IgD-negative memory B cell (primary cell): Measurements from ENCODE around the gene MROH2B. TPM values are rescaled to one million over a fixed set of nuclear protein-coding genes. Genes with fewer than 3 reads are reported as not detected.
"Not testable (repeated sequence)": the region's sequence is repeated elsewhere in the genome, so short reads cannot be mapped to it uniquely, and the experiment has no call there.

ENCODE experiments used
- H3K27ac Mint-ChIP-seq, 3 donors: one replicate each; pipeline ENCODE4 v1.8.0; 2020 to 2022; ENCODE audit warnings: mild to moderate bottlenecking in 3 of 3, mixed read lengths in 3 of 3, moderate library complexity in 1 of 3
- H3K27me3 Mint-ChIP-seq: one replicate; pipeline ENCODE4 v1.8.0; 2021; ENCODE audit warnings: mixed read lengths
- H3K36me3 Mint-ChIP-seq: one replicate; pipeline ENCODE4 v1.8.0; 2020; ENCODE audit warnings: mild to moderate bottlenecking, mixed read lengths
- H3K4me1 Mint-ChIP-seq, 3 donors: one replicate each; pipeline ENCODE4 v1.8.0; 2020 to 2022; ENCODE audit warnings: mixed read lengths in 3 of 3, mild to moderate bottlenecking in 1 of 3
- H3K4me3 Mint-ChIP-seq, 4 donors: one replicate each; pipeline ENCODE4 v1.8.0; 2020 to 2022; ENCODE audit warnings: mild to moderate bottlenecking in 4 of 4, mixed read lengths in 4 of 4, moderate library complexity in 3 of 4
- H3K9me3 Mint-ChIP-seq, 3 donors: one replicate each; pipeline ENCODE4 v1.8.0; 2020 to 2021; ENCODE audit warnings: mixed read lengths in 3 of 3, mild to moderate bottlenecking in 1 of 3
- polyA plus RNA-seq: library from polyadenylated mRNA; unstranded; fragments of 300-500 nt; fragmentation: Illumina TruSeq; gene quantifications from one replicate; pipeline ENCODE4 v1.2.3, GENCODE V29; 2021

The MROH2B gene
- polyA plus RNA-seq, 1 donor from 2014 or later = not detected

DNA sequence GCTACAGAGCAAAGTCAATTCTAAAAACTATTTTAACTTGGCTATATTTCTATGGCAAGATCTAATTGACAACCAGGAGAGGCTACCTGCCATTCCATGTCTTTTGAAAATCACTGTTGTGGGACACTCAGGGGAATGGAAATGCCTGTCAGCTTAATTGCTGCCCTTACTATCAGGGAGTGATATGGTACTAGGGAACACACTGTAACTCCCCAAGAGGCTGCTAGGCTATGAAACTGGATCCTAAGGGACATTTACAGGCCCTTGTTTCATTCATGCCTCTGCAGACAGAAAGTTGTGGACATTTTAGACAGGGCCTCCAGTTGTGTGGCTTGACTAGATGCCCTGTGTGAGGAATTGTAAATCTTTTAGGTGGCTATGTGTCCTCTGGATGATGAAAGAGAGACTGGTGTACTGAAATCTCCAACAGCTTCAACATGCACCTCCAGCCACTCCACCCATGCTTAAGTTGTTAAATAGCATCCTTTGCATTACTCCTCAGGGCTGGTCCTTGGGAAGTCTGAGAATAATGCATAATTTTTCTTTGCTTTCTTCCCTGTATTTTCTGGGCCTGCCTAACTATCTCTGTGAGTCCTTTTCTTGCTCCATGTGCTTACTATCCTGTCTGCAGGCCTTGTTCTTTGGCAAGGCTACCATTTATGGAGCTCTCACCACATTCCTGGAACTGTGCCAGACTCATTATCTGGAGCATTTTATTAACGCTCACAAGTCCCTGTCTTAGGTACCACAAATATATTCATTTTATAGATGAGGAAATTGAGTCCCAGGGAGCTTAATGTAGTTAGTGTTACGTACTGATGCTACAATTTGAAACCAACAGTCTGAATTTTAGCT, 3.2 kb downstream of the MROH2B start:
- H3K27ac Mint-ChIP-seq = no peak overlapping the region
- H3K4me1 Mint-ChIP-seq = peaks cover 0 to 4% (median 0%) of the 10 kb centered on the region in 3 donors
- no peaks in the 10 kb centered on the region for H3K27me3 Mint-ChIP-seq
- peaks cover 0 to 2% (median 0%) of the 10 kb centered on the region in 3 donors for H3K9me3 Mint-ChIP-seq
- peak overlapping the region in 1 of 4 donors; percentile 38 for H3K4me3 Mint-ChIP-seq
- no peaks in the 10 kb centered on the region for H3K36me3 Mint-ChIP-seq

DNA sequence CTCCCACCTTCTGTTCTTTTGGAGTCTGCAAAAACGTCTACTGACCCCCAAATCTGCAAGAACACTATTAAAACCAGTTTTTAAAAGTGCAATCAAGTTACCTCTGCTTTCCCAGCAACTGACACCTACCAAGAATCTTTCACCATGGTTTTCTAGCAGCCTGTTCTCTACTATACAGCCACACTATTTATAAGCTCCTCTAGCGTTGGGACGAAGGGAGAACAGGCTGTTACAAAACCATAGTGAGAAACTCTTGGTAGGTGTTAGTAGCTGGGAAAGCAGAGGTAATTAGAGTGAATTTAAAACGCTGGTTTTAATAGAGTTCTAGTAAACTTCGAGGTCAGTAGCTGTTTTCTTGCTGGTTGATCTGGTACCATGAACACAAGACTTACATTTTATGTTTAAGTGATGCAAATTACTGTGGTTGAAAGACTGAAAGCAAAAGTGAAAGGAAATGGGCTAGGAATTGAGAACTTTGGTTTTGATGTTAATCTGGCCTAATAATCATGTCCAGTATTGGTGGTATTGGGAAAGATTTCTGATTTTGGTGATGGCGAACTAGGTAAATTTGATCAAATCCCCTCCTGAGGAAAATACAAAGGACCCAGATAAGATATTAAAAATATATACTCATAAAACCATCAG, 5.3 kb downstream of the MROH2B start:
- Mint-ChIP-seq H3K27me3 (no peaks in the 10 kb centered on the region), H3K4me3 (no peak overlapping the region), H3K36me3 (no peaks in the 10 kb centered on the region), H3K4me1 (peaks cover 0 to 4% (median 0%) of the 10 kb centered on the region in 3 donors), H3K27ac (no peak overlapping the region), H3K9me3 (no peaks in the 10 kb centered on the region)

DNA sequence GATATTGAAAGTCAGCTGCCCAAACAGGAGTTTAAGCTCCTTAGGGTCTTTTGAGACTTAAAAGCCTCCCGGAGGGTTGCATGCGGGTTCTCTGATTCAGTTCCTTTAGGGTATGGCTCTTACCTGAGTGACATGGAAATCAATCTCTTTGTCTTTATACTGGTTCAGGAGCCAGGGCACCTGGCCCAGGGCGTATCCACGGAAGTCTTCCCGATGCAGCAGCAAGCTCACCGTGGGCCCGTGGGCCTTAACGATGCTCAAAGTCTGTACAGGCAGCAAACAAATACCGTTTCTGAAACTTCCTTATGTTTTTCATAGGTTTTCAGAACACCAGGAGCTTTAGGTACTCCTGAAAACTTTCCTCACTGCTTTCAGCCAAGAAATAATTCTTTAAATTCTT, 13.2 kb downstream of the MROH2B start:
- peaks cover 2% of the 10 kb centered on the region for H3K27me3 Mint-ChIP-seq
- H3K36me3 Mint-ChIP-seq = peaks cover 2% of the 10 kb centered on the region
- H3K4me3 Mint-ChIP-seq = no peak overlapping the region
- H3K27ac Mint-ChIP-seq = no peak overlapping the region
- H3K4me1 Mint-ChIP-seq = peaks cover 0 to 2% (median 0%) of the 10 kb centered on the region in 3 donors
- H3K9me3 Mint-ChIP-seq = peaks cover 0 to 4% (median 0%) of the 10 kb centered on the region in 3 donors

DNA sequence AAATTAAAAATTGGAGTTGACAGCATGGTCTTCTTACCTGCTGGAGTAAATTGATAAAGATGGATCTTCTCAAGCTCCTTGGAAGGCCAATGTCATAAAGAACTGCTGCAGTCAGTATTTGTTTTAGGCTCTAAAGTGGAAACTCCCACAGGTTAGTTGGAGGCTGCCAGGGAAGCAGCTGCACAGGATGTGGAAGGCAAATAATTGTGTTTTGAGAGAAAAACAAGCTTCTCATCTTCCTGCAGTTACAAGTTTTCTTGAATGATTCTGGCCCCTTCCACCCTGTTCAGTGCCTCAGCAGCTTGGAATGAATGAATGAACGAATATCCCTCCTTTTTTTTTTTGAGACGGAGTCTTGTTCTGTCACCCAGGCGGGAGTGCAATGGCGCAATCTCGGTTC, 13.9 kb downstream of the MROH2B start:
- H3K27me3 Mint-ChIP-seq = peaks cover 2% of the 10 kb centered on the region
- peaks cover 0 to 4% (median 0%) of the 10 kb centered on the region in 3 donors for H3K9me3 Mint-ChIP-seq
- H3K27ac Mint-ChIP-seq = no peak overlapping the region
- no peak overlapping the region for H3K4me3 Mint-ChIP-seq
- H3K36me3 Mint-ChIP-seq = peaks cover 2% of the 10 kb centered on the region
- H3K4me1 Mint-ChIP-seq = peaks cover 0 to 2% (median 0%) of the 10 kb centered on the region in 3 donors

- H3K4me1 Mint-ChIP-seq = no peaks in the 10 kb centered on the region
- no peaks in the 10 kb centered on the region for H3K27me3 Mint-ChIP-seq
- no peak overlapping the region for H3K4me3 Mint-ChIP-seq
- H3K27ac Mint-ChIP-seq = no peak overlapping the region
- no peaks in the 10 kb centered on the region for H3K36me3 Mint-ChIP-seq
- peaks cover 0 to 2% (median 0%) of the 10 kb centered on the region in 3 donors for H3K9me3 Mint-ChIP-seq
Measured at GRCh38 chr5:41048986-41049385, 22.2 kb downstream of the MROH2B start.

DNA sequence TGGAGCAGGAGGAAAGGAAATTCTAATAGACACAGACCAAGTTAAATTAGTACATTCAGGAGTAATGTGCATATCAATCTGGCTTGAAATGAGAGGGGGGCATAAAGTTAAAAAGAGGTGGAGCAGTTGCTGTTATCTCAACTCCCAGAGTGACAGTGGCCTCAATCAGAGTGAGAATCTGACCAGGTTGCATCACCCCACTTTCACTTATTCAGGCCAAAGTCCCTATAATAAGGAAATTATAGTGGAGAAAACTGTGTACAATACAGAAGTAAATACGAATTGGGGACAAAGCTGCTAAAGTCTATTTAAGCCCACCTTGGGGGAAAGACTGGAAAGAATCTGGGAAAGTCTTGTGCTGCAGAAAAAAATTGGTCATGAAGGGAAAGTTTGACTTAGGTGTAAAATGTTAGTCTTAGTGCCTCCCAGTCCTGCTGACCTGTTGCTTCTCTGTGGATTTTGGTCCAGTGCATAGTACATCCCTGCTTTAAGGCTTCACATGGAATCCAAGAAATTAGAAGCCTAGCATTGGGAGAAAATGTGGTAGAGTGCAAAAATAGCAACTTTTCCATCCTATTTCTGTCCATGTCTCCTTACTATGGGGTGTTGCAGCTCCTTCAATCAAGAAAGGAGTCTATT, 27.9 kb downstream of the MROH2B start:
- H3K9me3 Mint-ChIP-seq = peaks cover 0 to 7% (median 2%) of the 10 kb centered on the region in 3 donors
- H3K27ac Mint-ChIP-seq = no peak overlapping the region
- H3K4me1 Mint-ChIP-seq = no peaks in the 10 kb centered on the region
- H3K4me3 Mint-ChIP-seq = no peak overlapping the region
- no peaks in the 10 kb centered on the region for H3K27me3 Mint-ChIP-seq
- H3K36me3 Mint-ChIP-seq = no peaks in the 10 kb centered on the region

DNA sequence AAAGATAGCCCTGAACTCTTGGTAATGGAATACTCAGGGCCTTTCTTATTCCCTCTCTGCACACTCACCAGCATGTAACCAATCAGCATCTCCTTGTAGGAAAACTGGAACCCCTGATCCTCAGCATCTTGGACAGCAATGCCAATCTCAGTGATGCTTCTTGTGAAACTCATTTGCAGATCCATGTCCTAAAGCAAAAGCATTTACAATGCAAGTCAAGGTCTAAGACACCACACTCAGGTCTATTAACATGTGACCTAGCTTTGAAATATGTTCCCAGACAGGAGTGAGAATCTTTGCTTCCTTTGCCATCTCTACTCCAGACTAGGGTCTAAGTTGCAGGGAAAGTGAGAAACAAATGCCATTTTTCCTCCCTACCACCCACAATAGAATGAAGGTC, 38.2 kb downstream of the MROH2B start:
- H3K9me3 Mint-ChIP-seq = peaks cover 3 to 18% (median 8%) of the 10 kb centered on the region in 3 donors
- no peaks in the 10 kb centered on the region for H3K27me3 Mint-ChIP-seq
- no peak overlapping the region for H3K4me3 Mint-ChIP-seq
- no peaks in the 10 kb centered on the region for H3K4me1 Mint-ChIP-seq
- H3K27ac Mint-ChIP-seq = no peak overlapping the region
- peaks cover 2% of the 10 kb centered on the region for H3K36me3 Mint-ChIP-seq

GRCh38 chr5:41022600-41022999, 48.5 kb downstream of the MROH2B start:
- H3K4me1 Mint-ChIP-seq, H3K36me3 Mint-ChIP-seq, H3K27me3 Mint-ChIP-seq, H3K27ac Mint-ChIP-seq, H3K9me3 Mint-ChIP-seq, H3K4me3 Mint-ChIP-seq: not testable (repeated sequence)

DNA sequence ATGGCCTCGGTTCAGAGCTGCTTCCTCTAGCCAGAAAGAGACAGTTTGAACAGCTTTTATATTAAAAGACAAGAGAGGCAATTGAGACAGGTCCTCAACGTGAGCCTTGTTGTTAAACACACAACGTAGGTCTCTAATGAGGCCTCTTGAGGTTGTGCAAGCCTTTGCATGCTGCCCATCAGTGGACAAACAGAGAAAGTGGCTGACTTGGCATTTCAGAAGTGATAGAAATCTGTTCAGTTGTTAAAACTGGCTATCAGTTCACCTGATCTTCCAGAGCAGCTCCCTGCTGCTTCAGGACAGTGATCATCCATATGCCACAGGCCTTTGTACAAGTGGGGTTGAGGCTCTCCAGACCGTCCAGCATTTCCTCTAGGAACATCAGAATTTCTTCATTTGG, 58.8 kb downstream of the MROH2B start:
- Mint-ChIP-seq H3K27me3 (peaks cover 1% of the 10 kb centered on the region), H3K4me3 (no peak overlapping the region), H3K4me1 (no peaks in the 10 kb centered on the region), H3K27ac (no peak overlapping the region), H3K36me3 (no peaks in the 10 kb centered on the region), H3K9me3 (no peaks in the 10 kb centered on the region)

DNA sequence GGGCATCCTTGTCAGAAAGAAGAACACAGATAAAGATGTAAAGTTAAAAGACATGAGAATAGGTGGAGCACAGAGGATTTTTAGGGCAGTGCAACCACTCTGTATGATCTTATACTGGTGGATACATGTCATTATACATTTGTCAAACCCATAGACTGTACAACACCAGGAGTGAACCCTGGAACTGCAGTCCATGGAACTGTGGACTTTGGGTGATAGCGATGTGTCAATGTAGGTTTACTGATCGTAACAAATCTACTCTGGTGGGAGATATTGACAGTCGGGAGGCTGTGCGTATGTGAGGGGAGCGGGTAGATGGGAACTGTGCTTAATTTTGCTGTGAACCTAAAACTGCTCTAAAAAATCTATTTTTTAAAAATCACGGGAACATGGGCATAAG, 60.6 kb downstream of the MROH2B start:
- Mint-ChIP-seq H3K4me3 (no peak overlapping the region), H3K4me1 (no peaks in the 10 kb centered on the region), H3K36me3 (no peaks in the 10 kb centered on the region), H3K27ac (no peak overlapping the region), H3K9me3 (peaks cover 0 to 2% (median 0%) of the 10 kb centered on the region in 3 donors), H3K27me3 (no peaks in the 10 kb centered on the region)

GRCh38 chr5:41009232-41009631, 61.9 kb downstream of the MROH2B start:
- Mint-ChIP-seq H3K36me3 (no peaks in the 10 kb centered on the region), H3K4me1 (no peaks in the 10 kb centered on the region), H3K27ac (no peak overlapping the region), H3K9me3 (peaks cover 0 to 2% (median 2%) of the 10 kb centered on the region in 3 donors), H3K27me3 (no peaks in the 10 kb centered on the region), H3K4me3 (no peak overlapping the region)

DNA sequence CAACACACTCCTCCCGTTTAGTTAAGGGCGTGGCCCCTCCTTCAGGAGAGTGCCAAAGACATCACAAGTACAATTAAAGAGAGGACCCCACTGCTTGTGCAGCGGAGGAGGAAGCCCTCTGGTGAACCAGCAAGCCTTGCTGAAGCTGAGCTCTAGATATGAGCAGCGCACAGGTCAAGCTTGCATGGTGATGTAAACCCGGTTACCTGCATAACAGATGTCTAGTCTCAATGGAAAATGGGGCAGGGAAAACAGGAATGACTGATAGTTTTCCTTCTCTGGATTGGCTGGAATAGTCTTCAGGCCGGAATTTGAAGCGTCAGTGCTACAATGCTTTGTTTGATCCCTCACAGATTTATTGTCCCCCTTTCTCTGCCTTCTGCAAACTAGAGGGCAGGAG, 66.2 kb downstream of the MROH2B start:
- no peaks in the 10 kb centered on the region for H3K27me3 Mint-ChIP-seq
- no peaks in the 10 kb centered on the region for H3K4me1 Mint-ChIP-seq
- peaks cover 0 to 3% (median 2%) of the 10 kb centered on the region in 3 donors for H3K9me3 Mint-ChIP-seq
- no peak overlapping the region for H3K4me3 Mint-ChIP-seq
- H3K27ac Mint-ChIP-seq = no peak overlapping the region
- no peaks in the 10 kb centered on the region for H3K36me3 Mint-ChIP-seq

DNA sequence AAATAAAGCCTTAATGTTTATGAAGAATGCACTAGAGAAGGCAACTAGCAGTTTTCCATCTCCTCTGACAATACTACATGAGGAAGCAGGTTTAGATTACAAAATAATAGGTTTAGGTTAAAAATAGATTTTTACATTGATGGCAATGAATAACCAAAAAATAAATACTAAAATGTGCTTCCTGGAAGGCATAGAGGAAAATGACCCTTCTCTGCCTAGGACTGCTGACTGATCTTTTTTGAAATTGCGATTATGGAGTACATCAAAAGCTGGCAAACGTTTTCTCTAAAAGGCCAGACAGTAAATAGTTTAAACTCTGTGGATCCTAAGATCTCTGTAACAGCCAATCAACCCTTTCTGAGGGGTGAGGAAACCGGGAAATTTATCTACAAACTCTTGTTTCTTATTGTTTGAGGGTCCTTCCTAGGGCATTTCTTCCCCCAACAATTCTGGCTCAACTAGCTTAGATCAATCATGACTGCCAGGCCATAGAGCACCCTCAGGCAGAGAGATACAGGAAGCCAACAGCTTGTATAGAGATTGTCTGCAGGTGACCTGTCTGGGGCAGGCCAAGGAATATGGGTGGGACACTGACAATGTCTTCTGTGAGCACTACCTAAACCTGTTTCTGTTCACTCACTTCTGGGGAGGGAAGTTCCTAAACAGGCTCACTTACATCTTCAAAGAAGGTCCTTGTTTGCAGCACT, 67.3 kb downstream of the MROH2B start:
- Mint-ChIP-seq H3K4me3 (no peak overlapping the region), H3K36me3 (no peaks in the 10 kb centered on the region), H3K9me3 (peaks cover 0 to 3% (median 2%) of the 10 kb centered on the region in 3 donors), H3K27ac (no peak overlapping the region), H3K4me1 (no peaks in the 10 kb centered on the region), H3K27me3 (no peaks in the 10 kb centered on the region)

GRCh38 chr5:40999966-41000365, 71.2 kb downstream of the MROH2B start:
- peaks cover 0 to 2% (median 2%) of the 10 kb centered on the region in 3 donors for H3K9me3 Mint-ChIP-seq

DNA sequence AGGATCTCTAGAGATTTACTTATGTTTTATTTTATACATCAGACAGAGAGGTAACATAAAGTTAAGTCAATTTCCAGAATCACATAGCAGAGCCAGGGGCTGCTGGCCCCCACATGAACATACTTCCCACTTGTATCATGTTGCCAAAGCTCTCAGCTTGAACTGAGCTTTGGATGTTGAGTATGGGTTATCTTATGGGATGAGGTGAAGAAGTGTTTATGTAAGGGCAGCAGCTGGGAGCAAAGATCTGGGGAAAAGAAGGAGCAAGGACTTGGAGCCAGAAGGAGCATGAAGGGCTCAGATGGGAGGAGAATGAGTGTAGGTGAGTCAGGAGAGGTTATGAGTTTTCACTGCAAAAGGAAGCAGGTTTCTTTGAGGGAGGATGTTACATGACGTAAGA, 72.0 kb downstream of the MROH2B start:
- no peak overlapping the region for H3K27ac Mint-ChIP-seq
- H3K27me3 Mint-ChIP-seq = no peaks in the 10 kb centered on the region
- no peaks in the 10 kb centered on the region for H3K4me1 Mint-ChIP-seq

More at GRCh38 chr5:40999966-41000365, 71.2 kb downstream of the MROH2B start:
- no peaks in the 10 kb centered on the region for H3K36me3 Mint-ChIP-seq
- no peak overlapping the region for H3K4me3 Mint-ChIP-seq
- no peaks in the 10 kb centered on the region for H3K4me1 Mint-ChIP-seq
- no peak overlapping the region for H3K27ac Mint-ChIP-seq
- no peaks in the 10 kb centered on the region for H3K27me3 Mint-ChIP-seq

More for the DNA sequence above, 72.0 kb downstream of the MROH2B start:
- H3K4me3 Mint-ChIP-seq = no peak overlapping the region
- H3K36me3 Mint-ChIP-seq = no peaks in the 10 kb centered on the region
- H3K9me3 Mint-ChIP-seq = peaks cover 0 to 2% (median 0%) of the 10 kb centered on the region in 3 donors
